UCSD-AML1 (cell line): Measurements from ENCODE around the gene DCT.

Source experiments
- DNase-seq: peaks from one replicate; lab custom pipeline; 2025; ENCODE audit not compliant: unreplicated experiment; lab: John Stamatoyannopoulos, UW

Gene DCT

GRCh38 chr13:94454906-94455305, 24.6 kb downstream of the DCT start:
- no peak for DNase-seq

GRCh38 chr13:94454334-94454733, 25.1 kb downstream of the DCT start:
- no peak for DNase-seq

GRCh38 chr13:94444826-94445225, 34.7 kb downstream of the DCT start:
- DNase-seq: no peak

- no peak for DNase-seq
Measured at GRCh38 chr13:94435604-94436226, 43.8 kb downstream of the DCT start.

GRCh38 chr13:94433055-94433961, 46.2 kb downstream of the DCT start:
- no peak for DNase-seq

GRCh38 chr13:94431987-94432386, 47.5 kb downstream of the DCT start:
- no peak for DNase-seq

- no peak for DNase-seq
Measured at GRCh38 chr13:94431574-94431973, 47.9 kb downstream of the DCT start.

GRCh38 chr13:94427313-94427953, 52.0 kb downstream of the DCT start:
- DNase-seq: no peak

- no peak for DNase-seq
Measured at GRCh38 chr13:94419925-94420305, 59.6 kb downstream of the DCT start.

GRCh38 chr13:94419304-94419924, 60.1 kb downstream of the DCT start:
- DNase-seq: no peak

GRCh38 chr13:94417294-94417693, 62.2 kb downstream of the DCT start:
- DNase-seq: no peak

- DNase-seq: peak; percentile 12
Measured at GRCh38 chr13:94416454-94417080, 62.9 kb downstream of the DCT start.

GRCh38 chr13:94415500-94416237, 63.8 kb downstream of the DCT start:
- DNase-seq: no peak

- no peak for DNase-seq
Measured at GRCh38 chr13:94414708-94415107, 64.8 kb downstream of the DCT start.

- no peak for DNase-seq
Measured at GRCh38 chr13:94414141-94414540, 65.3 kb downstream of the DCT start.

- no peak for DNase-seq
Measured at GRCh38 chr13:94413598-94413944, 65.9 kb downstream of the DCT start.

GRCh38 chr13:94412870-94413597, 66.4 kb downstream of the DCT start:
- DNase-seq: no peak

GRCh38 chr13:94411747-94412146, 67.7 kb downstream of the DCT start:
- DNase-seq: no peak

GRCh38 chr13:94408314-94409036, 71.0 kb downstream of the DCT start:
- DNase-seq: no peak
